IPS-20b (cell line): ENCODE results near the gene OGG1.
A peak's percentile ranks its signal among the peaks of the same experiment; 100 is the strongest.

Experiments
- H3K27ac ChIP-seq: one replicate; pipeline ENCODE4 v1.5.1; 2013; ENCODE audit warnings: low read length
- H3K27me3 ChIP-seq: 2 replicates; pipeline ENCODE4 v1.6.1; 2013; ENCODE audit warnings: mild to moderate bottlenecking, low read length, inconsistent platforms; ENCODE audit not compliant: insufficient read depth
- H3K36me3 ChIP-seq: 2 replicates; pipeline ENCODE4 v1.6.1; 2013; ENCODE audit warnings: low read depth, mild to moderate bottlenecking, inconsistent platforms, low read length, moderate library complexity; ENCODE audit not compliant: insufficient read depth
- H3K4me1 ChIP-seq: 2 replicates; pipeline ENCODE4 v1.6.1; 2013; ENCODE audit warnings: mild to moderate bottlenecking, control low read depth, inconsistent platforms, low read length, moderate library complexity; ENCODE audit not compliant: insufficient read depth
- H3K4me3 ChIP-seq: 2 replicates; pipeline ENCODE4 v1.5.1; 2013; ENCODE audit warnings: mild to moderate bottlenecking, low read length, inconsistent platforms
- H3K9ac ChIP-seq: 2 replicates; pipeline ENCODE4 v1.6.1; 2013; ENCODE audit warnings: low read depth, mild to moderate bottlenecking, inconsistent platforms, low read length, moderate library complexity
- H3K9me3 ChIP-seq: 2 replicates; pipeline ENCODE4 v1.6.1; 2013; ENCODE audit warnings: mild to moderate bottlenecking, low read depth, low read length, inconsistent platforms; ENCODE audit not compliant: insufficient read depth

OGG1 gene

GRCh38 chr3:9749645-9750555 lies at the start of gene OGG1:
TSS of gene OGG1 (plus strand) at chr3:9749952. CDS start at chr3:9750287, 335 bp downstream.
- Histone ChIP-seq H3K4me3 (peak within 1 kb of the TSS; percentile 92), H3K36me3 (peaks cover 69% of the 10 kb centered on the region), H3K27me3 (no peaks in the 10 kb centered on the region), H3K9ac (peak within 1 kb of the TSS; percentile 84), H3K9me3 (no peaks in the 10 kb centered on the region), H3K27ac (peak within 1 kb of the TSS; percentile 98), H3K4me1 (peaks cover 9% of the 10 kb centered on the region; the same call in 1 of the 2 replicates)

- Histone ChIP-seq H3K36me3 (peaks cover 21% of the 10 kb centered on the region), H3K27ac (no peak overlapping the region), H3K9me3 (no peaks in the 10 kb centered on the region), H3K4me1 (no peaks in the 10 kb centered on the region), H3K4me3 (no peak overlapping the region), H3K27me3 (peaks cover 28% of the 10 kb centered on the region), H3K9ac (no peak overlapping the region)
Observed at GRCh38 chr3:9700536-9700935, 49.2 kb upstream of the OGG1 start.

- peaks cover 18% of the 10 kb centered on the region for H3K36me3 ChIP-seq
- peaks cover 33% of the 10 kb centered on the region for H3K27me3 ChIP-seq
- H3K9me3 ChIP-seq: no peaks in the 10 kb centered on the region
- no peaks in the 10 kb centered on the region for H3K4me1 ChIP-seq
- no peak overlapping the region for H3K27ac ChIP-seq
- no peak overlapping the region for H3K9ac ChIP-seq
- no peak overlapping the region for H3K4me3 ChIP-seq
Observed at GRCh38 chr3:9701006-9701405, 48.7 kb upstream of the OGG1 start.

GRCh38 chr3:9701711-9702110 lies 48.0 kb upstream of the OGG1 start:
- Histone ChIP-seq H3K27me3 (peaks cover 35% of the 10 kb centered on the region), H3K4me1 (no peaks in the 10 kb centered on the region), H3K36me3 (peaks cover 18% of the 10 kb centered on the region), H3K9ac (no peak overlapping the region), H3K27ac (no peak overlapping the region), H3K4me3 (no peak overlapping the region), H3K9me3 (no peaks in the 10 kb centered on the region)

GRCh38 chr3:9703240-9703639 lies 46.5 kb upstream of the OGG1 start:
- Histone ChIP-seq H3K9me3 (no peaks in the 10 kb centered on the region), H3K27me3 (peaks cover 35% of the 10 kb centered on the region), H3K4me1 (no peaks in the 10 kb centered on the region), H3K9ac (no peak overlapping the region), H3K36me3 (peaks cover 13% of the 10 kb centered on the region), H3K27ac (no peak overlapping the region), H3K4me3 (peak overlapping the region; percentile 12; the same call in 1 of the 2 replicates)

GRCh38 chr3:9703736-9704346 lies 45.9 kb upstream of the OGG1 start, which contains the start of gene CPNE9:
TSS of gene CPNE9 (plus strand) at chr3:9703833. CDS start at chr3:9703997, 164 bp downstream.
- Histone ChIP-seq H3K4me3 (peak within 1 kb of the TSS; percentile 70), H3K36me3 (peaks cover 11% of the 10 kb centered on the region; the same call in 1 of the 2 replicates), H3K4me1 (no peaks in the 10 kb centered on the region), H3K27me3 (peaks cover 35% of the 10 kb centered on the region), H3K9me3 (no peaks in the 10 kb centered on the region), H3K27ac (no peak within 1 kb of the TSS), H3K9ac (no peak within 1 kb of the TSS)

GRCh38 chr3:9704347-9705322 lies 45.1 kb upstream of the OGG1 start:
- H3K9me3 ChIP-seq: no peaks in the 10 kb centered on the region
- peaks cover 11% of the 10 kb centered on the region; the same call in 1 of the 2 replicates for H3K36me3 ChIP-seq
- no peak overlapping the region for H3K9ac ChIP-seq
- peak overlapping the region; percentile 70 for H3K4me3 ChIP-seq
- H3K27me3 ChIP-seq: peaks cover 35% of the 10 kb centered on the region
- no peak overlapping the region for H3K27ac ChIP-seq
- H3K4me1 ChIP-seq: no peaks in the 10 kb centered on the region

- no peak overlapping the region for H3K9ac ChIP-seq
Observed at GRCh38 chr3:9710174-9710739, 39.5 kb upstream of the OGG1 start.

GRCh38 chr3:9712415-9712814 lies 37.3 kb upstream of the OGG1 start:
- no peaks in the 10 kb centered on the region for H3K36me3 ChIP-seq
- H3K9me3 ChIP-seq: no peaks in the 10 kb centered on the region
- no peaks in the 10 kb centered on the region for H3K4me1 ChIP-seq
- no peak overlapping the region for H3K27ac ChIP-seq
- no peak overlapping the region for H3K9ac ChIP-seq
- no peak overlapping the region for H3K4me3 ChIP-seq
- no peaks in the 10 kb centered on the region; the same call in 1 of the 2 replicates for H3K27me3 ChIP-seq

More at GRCh38 chr3:9710174-9710739, 39.5 kb upstream of the OGG1 start:
- no peaks in the 10 kb centered on the region for H3K4me1 ChIP-seq
- H3K36me3 ChIP-seq: no peaks in the 10 kb centered on the region
- H3K9me3 ChIP-seq: no peaks in the 10 kb centered on the region
- no peak overlapping the region for H3K27ac ChIP-seq
- no peak overlapping the region for H3K4me3 ChIP-seq
- H3K27me3 ChIP-seq: peaks cover 9% of the 10 kb centered on the region; the same call in 1 of the 2 replicates

GRCh38 chr3:9713142-9713541 lies 36.6 kb upstream of the OGG1 start:
- H3K27ac ChIP-seq: no peak overlapping the region
- H3K4me1 ChIP-seq: no peaks in the 10 kb centered on the region
- H3K9me3 ChIP-seq: no peaks in the 10 kb centered on the region
- no peaks in the 10 kb centered on the region; the same call in 1 of the 2 replicates for H3K27me3 ChIP-seq
- H3K36me3 ChIP-seq: no peaks in the 10 kb centered on the region
- H3K9ac ChIP-seq: no peak overlapping the region
- no peak overlapping the region for H3K4me3 ChIP-seq

GRCh38 chr3:9715136-9715535 lies 34.6 kb upstream of the OGG1 start:
- no peaks in the 10 kb centered on the region for H3K4me1 ChIP-seq
- H3K27me3 ChIP-seq: no peaks in the 10 kb centered on the region; the same call in 1 of the 2 replicates
- H3K4me3 ChIP-seq: no peak overlapping the region
- no peaks in the 10 kb centered on the region for H3K9me3 ChIP-seq
- H3K9ac ChIP-seq: no peak overlapping the region
- no peak overlapping the region for H3K27ac ChIP-seq
- no peaks in the 10 kb centered on the region for H3K36me3 ChIP-seq
